A673 (cell line): ENCODE measurements around the gene CDK5RAP3. TPM values are rescaled to one million over a fixed set of nuclear protein-coding genes. Genes with fewer than 3 reads are reported as not detected.

Experiments
- BruUV-seq: library from RNA; stranded (reverse); fragments of 400-500 nt; replicated peaks from 2 replicates; lab custom pipeline; 2021; lab: Mats Ljungman, UMichigan
- CTCF ChIA-PET: fragments of 300-600 bp; sonication (Branson Sonifier 250); formaldehyde crosslinking; loops from one replicate; lab custom pipeline; 2022; ENCODE audit warnings: antibody characterized with exemption; lab: Charles Lee
- POLR2A ChIA-PET: fragments of 300-600 bp; sonication (Branson Sonifier 250); formaldehyde crosslinking; loops from one replicate; lab custom pipeline; 2022; ENCODE audit warnings: antibody characterized with exemption; ENCODE audit not compliant: low non-redundant PET; lab: Charles Lee
- DNase-seq: peaks from one replicate; pipeline ENCODE4 v3.0.0-alpha.2; 2015; ENCODE audit warnings: low spot score
- H3K27ac ChIP-seq: fragments of 200-600 bp; sonication (generic); 2 replicates; pipeline ENCODE4 v1.5.1; 2016; ENCODE audit warnings: mixed run types, low read depth, mild to moderate bottlenecking, mixed read lengths, antibody characterized with exemption, low read length; ENCODE audit not compliant: poor library complexity, severe bottlenecking
- H3K27me3 ChIP-seq: fragments of 200-600 bp; sonication (generic); replicated peaks from 2 replicates; pipeline ENCODE4 v1.6.1; 2017; ENCODE audit warnings: mixed run types, low read depth, mild to moderate bottlenecking, mixed read lengths, antibody characterized with exemption, low read length; ENCODE audit not compliant: insufficient read depth, poor library complexity
- H3K36me3 ChIP-seq: fragments of 200-600 bp; sonication (generic); 2 replicates; pipeline ENCODE4 v1.6.1; 2016; ENCODE audit warnings: mixed run types, mild to moderate bottlenecking, mixed read lengths, antibody characterized with exemption, low read length; ENCODE audit not compliant: insufficient read depth, poor library complexity, severe bottlenecking
- H3K4me1 ChIP-seq: fragments of 200-600 bp; sonication (generic); 2 replicates; pipeline ENCODE4 v1.6.1; 2017; ENCODE audit warnings: mixed run types, mild to moderate bottlenecking, mixed read lengths, antibody characterized with exemption, low read length; ENCODE audit not compliant: insufficient read depth, poor library complexity, severe bottlenecking
- H3K4me3 ChIP-seq: fragments of 200-600 bp; sonication (generic); 2 replicates; pipeline ENCODE4 v1.5.1; 2016; ENCODE audit warnings: low read depth, mixed run types, mild to moderate bottlenecking, mixed read lengths, low read length; ENCODE audit not compliant: poor library complexity, severe bottlenecking
- H3K9me3 ChIP-seq: fragments of 200-600 bp; sonication (generic); 2 replicates; pipeline ENCODE4 v1.6.1; 2016; ENCODE audit warnings: mixed run types, low read depth, mild to moderate bottlenecking, mixed read lengths, antibody characterized with exemption, low read length; ENCODE audit not compliant: poor library complexity, severe bottlenecking
- EZH2 ChIP-seq: fragments of 200-600 bp; sonication (generic); IDR thresholded peaks from 2 replicates; pipeline ENCODE4 v1.6.1; 2017; ENCODE audit warnings: borderline replicate concordance, low read depth, mild to moderate bottlenecking, mixed read lengths, antibody characterized with exemption, low read length; ENCODE audit not compliant: poor library complexity, severe bottlenecking
- intact Hi-C: fragments of 100-400 bp; cut with micrococcal nuclease; formaldehyde crosslinking; loops from one replicate; pipeline ENCODE4 v1.10.0; 2022; ENCODE audit not compliant: unreplicated experiment
- total RNA-seq: library from RNA; stranded (reverse); gene quantifications from 2 replicates; pipeline ENCODE4 v1.2.3, GENCODE V29; 2021
- TF ChIP-seq, protein P1 (sequence below): fragments of 300-800, 200-600 bp; sonication (generic); conservative IDR thresholded peaks from 2 replicates; pipeline ENCODE4 v1.5.1; 2017; ENCODE audit warnings: low read depth, mild to moderate bottlenecking, antibody characterized with exemption, low read length, moderate library complexity, mixed read lengths

CDK5RAP3 gene
- total RNA-seq, 1 experiment from 2014 or later = 172 TPM

DNA sequence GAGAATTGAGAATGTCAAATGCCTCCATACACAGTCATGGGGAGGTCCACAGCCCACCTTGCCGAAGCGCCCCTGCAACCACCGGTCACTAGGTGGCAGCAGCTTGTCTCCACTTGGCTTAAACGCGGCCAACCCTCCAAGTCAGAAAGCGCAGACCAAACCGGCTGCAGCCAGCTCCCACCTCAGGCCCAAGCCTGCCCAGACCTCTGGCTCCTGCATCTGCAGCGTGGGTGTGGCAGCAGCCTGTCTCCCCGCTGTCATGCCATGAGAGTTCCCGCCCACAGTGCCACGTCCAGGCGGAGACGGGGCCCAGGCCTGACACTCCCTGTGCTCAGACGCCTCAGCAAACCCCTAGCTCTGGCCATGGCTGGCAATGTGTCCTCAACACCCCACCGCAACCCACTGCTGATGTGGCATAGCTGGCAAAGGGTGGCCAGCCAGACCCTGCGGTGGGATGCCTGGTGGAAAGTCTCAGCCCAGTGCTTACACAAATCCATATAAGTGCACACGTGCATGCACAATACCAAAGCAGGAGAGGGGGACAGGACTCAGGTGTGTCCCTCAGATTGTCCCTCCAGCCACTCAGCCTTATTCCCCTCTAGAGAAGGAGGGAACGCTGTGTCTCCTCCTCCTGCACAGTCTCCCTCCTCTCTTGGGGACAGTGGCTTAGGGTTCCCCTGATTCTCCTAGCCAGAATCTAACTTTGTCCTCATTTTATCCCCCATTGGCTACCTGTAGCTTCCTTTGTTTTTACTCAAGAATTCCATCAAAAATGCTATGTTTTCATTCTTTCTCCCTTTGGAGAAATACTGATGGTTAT is 55.8 kb downstream of the CDK5RAP3 start:
- no peak overlapping the region for H3K27ac ChIP-seq
- H3K27me3 ChIP-seq = no peaks in the 10 kb centered on the region
- CTCF ChIA-PET = interaction anchor here (0.6 to 1.2 kb wide), 8 partner anchors 10 to 882 kb away, joined by 3 to 7 read pairs (median 3); no protein-coding TSS in a partner anchor
- no TSS peak for BruUV-seq
- H3K9me3 ChIP-seq = no peaks in the 10 kb centered on the region
- peaks cover 38% of the 10 kb centered on the region for H3K4me1 ChIP-seq
- peak; percentile 88 for DNase-seq
- TF ChIP-seq, protein P1, sequence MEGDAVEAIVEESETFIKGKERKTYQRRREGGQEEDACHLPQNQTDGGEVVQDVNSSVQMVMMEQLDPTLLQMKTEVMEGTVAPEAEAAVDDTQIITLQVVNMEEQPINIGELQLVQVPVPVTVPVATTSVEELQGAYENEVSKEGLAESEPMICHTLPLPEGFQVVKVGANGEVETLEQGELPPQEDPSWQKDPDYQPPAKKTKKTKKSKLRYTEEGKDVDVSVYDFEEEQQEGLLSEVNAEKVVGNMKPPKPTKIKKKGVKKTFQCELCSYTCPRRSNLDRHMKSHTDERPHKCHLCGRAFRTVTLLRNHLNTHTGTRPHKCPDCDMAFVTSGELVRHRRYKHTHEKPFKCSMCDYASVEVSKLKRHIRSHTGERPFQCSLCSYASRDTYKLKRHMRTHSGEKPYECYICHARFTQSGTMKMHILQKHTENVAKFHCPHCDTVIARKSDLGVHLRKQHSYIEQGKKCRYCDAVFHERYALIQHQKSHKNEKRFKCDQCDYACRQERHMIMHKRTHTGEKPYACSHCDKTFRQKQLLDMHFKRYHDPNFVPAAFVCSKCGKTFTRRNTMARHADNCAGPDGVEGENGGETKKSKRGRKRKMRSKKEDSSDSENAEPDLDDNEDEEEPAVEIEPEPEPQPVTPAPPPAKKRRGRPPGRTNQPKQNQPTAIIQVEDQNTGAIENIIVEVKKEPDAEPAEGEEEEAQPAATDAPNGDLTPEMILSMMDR = peak; percentile 91
- TF ChIP-seq EZH2 = no peak
- POLR2A ChIA-PET = no interaction called here
- H3K36me3 ChIP-seq = no peaks in the 10 kb centered on the region
- intact Hi-C loops = loop anchor here (1.0 to 10.0 kb wide), 2 partner anchors 48 to 348 kb away; no protein-coding TSS in a partner anchor
- no peak overlapping the region for H3K4me3 ChIP-seq

- no TSS peak for BruUV-seq
These were observed 56.5 kb downstream of the CDK5RAP3 start for GRCh38 chr17:48027322-48027981.

DNA sequence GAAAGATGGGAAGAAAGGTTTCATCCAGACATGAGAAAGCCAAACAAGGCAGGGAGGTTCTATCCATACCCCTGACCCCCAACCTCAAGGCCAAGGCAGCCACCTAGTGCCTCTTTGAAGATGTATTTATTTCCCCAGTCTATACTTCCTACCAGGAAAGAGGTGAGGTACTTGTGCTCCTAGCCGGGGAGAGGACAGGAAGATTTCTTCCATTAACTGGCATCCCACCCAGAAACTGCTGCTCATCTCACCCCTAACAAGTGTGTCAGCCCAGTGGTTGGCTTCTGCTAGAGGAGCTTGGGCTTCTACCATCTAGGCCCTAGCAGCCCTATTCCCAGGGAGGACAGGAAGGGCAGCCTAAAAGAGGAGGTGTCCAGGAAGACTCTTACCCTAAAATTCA is 57.8 kb downstream of the CDK5RAP3 start:
- POLR2A ChIA-PET = no interaction called here
- H3K9me3 ChIP-seq = no peaks in the 10 kb centered on the region
- BruUV-seq = no TSS peak

More at GRCh38 chr17:48027322-48027981, 56.5 kb downstream of the CDK5RAP3 start:
- H3K9me3 ChIP-seq = no peaks in the 10 kb centered on the region
- H3K27ac ChIP-seq = no peak overlapping the region
- CTCF ChIA-PET = interaction anchor here (0.7 to 1.2 kb wide), 6 partner anchors 9 to 644 kb away, joined by 3 to 6 read pairs (median 3); no protein-coding TSS in a partner anchor
- intact Hi-C loops = loop anchor here (10.0 kb wide), 1 partner anchor 347 kb away; no protein-coding TSS in a partner anchor
- TF ChIP-seq, protein P1 = no peak
- no peak for TF ChIP-seq EZH2
- no peak overlapping the region for H3K4me3 ChIP-seq
- POLR2A ChIA-PET = no interaction called here
- DNase-seq = no peak
- H3K36me3 ChIP-seq = no peaks in the 10 kb centered on the region
- H3K27me3 ChIP-seq = no peaks in the 10 kb centered on the region
- H3K4me1 ChIP-seq = peaks cover 31% of the 10 kb centered on the region

More for the DNA sequence above, 57.8 kb downstream of the CDK5RAP3 start:
- intact Hi-C loops = loop anchor here (10.0 kb wide), 1 partner anchor 346 kb away; no protein-coding TSS in a partner anchor
- Histone ChIP-seq H3K4me1 (peaks cover 18% of the 10 kb centered on the region), H3K27me3 (no peaks in the 10 kb centered on the region), H3K36me3 (no peaks in the 10 kb centered on the region), H3K4me3 (no peak overlapping the region), H3K27ac (no peak overlapping the region)
- no peak for DNase-seq
- CTCF ChIA-PET = interaction anchor here (0.5 kb wide), 1 partner anchor 9 kb away, joined by 4 read pairs; no protein-coding TSS in a partner anchor
- TF ChIP-seq EZH2 = no peak
- TF ChIP-seq, protein P1 = no peak
